NCI-H2171 treated with DMSO at 0.1 percent for 48 hours (cell line): ENCODE data around the gene SUN1.
"Not testable (repeated sequence)": the region's sequence is repeated elsewhere in the genome, so short reads cannot be mapped to it uniquely, and the experiment has no call there.

Experiments
- DNase-seq: peaks from one replicate; lab custom pipeline; 2025; lab: John Stamatoyannopoulos, UW

Gene SUN1

DNA sequence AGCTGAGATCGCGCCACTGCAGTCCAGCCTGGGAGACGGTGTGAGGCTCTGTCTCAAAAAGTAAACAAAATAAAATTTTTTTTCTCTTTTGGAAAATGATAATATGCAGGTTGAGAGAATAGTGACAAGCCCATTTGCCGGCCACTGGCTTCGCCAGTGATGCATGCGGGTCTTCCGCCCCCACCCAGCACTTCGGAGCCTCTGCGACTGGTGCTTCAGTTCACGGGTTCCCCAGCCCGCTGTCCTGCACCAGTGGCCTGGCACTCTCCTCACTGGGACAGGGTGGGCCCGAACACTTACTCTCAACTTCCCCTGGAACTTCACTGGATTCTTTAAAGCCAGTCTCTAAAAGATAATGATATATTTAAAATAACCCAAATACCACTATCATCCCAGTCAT, 2.7 kb downstream of the SUN1 start:
- no peak for DNase-seq

DNA sequence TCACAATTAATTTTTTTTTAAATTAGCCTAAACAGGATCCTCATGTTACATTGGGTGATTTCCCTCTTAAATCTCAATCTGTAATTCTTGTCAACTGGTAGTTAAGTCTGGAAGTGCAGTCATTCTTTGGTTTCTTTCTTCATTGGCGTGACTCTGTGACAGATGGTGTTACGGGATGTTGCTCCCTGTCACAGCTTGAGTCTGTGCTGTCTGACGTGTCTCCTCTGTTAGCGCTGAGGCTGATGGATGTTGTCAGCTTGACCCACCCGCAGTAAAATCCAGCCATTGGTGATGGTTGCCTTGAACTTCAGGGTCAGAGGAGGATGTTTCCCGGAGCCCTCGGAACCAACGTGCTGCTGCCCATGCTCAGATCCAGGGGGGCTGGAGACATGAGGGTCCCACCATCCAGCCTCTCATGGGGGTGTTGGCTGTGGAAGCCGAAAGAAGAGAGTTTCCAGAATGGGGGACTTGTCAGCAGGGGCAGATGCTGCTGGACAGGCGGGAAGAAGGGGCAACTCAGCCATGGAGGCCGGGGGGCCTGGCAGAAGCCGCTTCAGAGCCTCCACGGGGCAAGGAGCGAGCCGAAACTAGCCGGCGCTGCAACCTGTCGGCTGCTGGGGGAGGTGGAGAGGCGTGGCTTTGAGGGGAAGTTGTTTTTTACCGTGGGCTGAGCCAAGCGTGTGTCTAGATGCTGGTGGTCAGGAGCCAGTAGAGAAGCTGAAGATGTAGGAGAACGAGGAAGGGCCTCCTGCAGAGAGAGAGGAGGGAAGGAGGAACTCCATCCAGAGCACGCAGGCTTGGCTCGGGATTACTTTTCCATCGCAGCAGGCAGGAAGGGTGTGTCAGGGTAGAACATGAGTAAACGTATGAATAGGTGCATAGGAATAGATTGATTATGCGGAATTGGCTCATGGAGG, 3.5 kb downstream of the SUN1 start:
- DNase-seq, result peak; percentile 92

DNA sequence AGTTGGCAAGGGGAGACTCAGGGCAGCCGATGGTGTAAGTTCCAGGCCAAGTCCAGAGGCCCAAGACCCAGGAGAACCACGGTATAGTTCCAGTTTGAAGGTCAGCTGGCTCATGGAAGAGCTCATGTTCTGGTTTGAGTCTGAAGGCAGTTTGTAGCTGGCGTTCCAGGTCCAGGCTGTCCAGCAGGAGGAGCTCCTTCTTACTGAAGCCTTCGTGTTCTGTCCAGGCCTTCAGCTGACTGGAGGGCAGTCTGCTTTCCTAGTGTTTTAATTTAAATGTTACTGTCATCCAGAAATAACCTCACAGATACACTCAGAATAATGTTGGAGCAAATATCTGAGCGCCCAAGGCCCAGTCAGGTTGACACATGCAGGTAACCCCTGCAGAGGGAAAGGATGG, 4.2 kb downstream of the SUN1 start:
- no peak for DNase-seq

DNA sequence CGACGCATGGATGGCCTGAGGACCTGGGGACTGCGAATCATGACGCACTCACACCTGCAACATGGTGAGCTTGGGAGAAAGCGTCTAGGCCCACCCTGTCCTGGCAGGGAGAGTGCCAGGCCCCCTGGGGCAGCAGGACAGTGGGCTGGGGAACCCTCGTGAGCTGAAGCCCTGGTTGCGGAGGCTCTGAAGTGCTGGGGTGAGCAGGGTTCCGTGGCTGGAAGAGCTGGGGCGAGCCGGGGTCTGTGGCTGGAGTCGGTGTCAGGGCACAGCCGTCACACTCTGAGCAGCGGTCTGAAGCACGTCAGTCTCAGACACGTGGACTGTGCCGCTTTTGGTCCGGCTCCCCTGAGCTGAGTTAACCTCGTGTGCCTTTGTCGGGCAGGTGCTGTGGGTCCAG, 4.7 kb downstream of the SUN1 start:
- DNase-seq, result no peak

DNA sequence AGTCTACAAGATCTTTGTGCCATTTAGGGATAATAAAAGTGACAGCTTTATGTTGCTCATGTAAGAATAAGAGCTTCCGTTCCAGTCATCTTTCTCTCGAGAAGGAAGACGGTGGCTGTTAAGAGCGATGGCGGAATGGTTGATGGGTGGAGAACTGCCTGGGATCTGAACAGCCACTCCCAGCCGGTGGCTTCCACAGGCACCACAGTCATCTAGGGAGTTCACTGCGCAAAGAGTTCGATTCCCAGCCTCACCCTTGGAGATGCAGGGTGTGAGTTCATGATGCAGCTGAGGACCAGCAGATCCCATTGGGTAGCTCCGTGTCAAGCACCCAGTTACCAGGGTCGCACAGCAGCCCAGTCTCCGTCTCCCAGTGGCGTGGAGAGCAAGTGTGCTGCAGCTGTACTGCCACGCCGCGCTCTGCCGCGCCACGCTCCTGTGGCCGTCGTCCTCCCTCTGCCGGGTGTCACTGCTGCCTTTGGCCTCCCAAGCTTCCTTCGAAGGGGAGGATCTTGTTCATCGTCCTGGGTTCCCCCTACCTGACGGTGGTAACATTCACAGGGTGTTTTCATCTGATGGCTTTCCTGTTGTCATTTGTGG, 7.8 kb downstream of the SUN1 start:
- DNase-seq, result no peak

DNA sequence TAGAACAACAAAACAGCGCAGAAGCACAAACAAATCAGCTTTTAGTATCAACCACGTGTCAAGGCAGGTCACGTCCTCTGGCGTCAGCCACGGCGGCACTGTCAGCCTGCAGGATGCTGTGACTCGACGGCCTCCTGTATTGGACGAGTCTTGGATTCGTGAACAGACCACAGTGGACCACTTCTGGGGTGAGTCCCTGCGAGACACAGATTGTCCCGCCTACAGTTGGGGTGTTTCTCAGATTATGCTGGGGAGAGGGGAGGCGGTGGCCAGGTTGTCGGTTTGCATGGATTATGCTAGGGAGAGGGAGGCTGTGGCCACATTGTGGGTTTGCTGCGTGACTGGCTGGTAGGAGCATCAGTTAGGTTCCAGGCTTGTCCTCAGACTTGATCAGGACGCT, 9.7 kb downstream of the SUN1 start:
- DNase-seq, result no peak

DNA sequence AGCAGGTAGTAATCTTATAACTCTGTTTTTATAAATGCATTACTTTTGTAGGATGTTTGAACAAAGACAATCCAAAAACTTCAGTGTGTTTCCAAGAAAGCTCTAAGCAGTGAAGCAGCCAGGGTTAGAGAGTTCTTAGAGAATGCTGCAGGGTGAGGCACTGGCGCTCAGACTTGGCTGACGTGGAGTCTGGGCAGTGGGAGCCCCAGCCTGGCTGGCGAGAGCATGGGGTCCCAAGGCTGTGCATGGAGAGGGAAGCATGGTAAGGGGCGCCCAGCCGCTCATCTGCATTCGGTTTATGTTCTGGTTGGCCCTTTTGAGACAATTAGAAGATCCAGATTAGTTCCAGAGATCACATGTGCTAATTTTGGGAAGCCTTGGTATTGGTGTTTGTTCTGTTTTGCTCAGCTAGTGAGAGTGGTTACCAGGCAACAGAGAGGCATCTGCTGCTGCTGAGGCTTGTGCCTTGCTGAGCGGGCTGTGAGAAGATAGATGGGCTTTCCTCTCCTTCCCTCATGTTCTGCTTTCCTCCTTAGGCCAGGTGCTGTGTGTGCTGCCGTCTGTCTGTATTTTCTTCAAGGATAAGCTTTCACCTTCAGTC, 10.3 kb downstream of the SUN1 start:
- DNase-seq, result peak; percentile 86

DNA sequence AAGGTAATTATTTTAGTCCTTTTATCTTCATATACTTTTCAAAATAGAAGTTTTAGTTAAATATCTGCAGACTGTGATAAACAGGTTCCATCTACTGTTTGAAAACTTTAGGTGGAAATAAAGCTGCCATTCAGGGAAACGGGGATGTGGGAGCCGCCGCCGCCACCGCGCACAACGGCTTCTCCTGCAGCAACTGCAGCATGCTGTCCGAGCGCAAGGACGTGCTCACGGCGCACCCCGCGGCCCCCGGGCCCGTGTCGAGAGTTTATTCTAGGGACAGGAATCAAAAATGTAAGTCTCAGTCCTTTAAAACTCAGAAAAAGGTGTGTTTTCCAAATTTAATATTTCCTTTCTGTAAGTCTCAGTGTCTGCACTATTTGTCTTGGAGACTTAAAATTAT, 11.0 kb downstream of the SUN1 start:
- DNase-seq, result no peak

DNA sequence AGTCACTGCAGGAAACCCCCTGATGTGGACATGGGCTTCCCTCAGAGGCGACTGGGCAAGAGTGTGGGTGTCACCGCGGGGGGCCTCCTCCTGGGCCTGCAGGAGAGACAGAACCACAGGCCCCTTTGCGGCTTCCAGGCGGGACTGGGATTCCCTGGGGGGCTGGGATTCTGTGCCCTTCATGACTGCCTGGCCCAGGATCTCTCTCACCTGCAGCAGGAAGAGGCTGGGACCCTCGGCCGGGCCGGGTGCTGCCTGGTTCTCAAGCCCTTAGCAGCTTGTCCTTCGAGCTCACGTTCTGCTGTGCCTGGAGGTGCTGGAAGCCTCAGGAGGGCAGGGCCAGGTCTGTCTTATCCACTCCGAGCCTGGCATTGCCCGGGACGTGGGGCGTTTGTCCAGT, 11.8 kb downstream of the SUN1 start:
- no peak for DNase-seq

DNA sequence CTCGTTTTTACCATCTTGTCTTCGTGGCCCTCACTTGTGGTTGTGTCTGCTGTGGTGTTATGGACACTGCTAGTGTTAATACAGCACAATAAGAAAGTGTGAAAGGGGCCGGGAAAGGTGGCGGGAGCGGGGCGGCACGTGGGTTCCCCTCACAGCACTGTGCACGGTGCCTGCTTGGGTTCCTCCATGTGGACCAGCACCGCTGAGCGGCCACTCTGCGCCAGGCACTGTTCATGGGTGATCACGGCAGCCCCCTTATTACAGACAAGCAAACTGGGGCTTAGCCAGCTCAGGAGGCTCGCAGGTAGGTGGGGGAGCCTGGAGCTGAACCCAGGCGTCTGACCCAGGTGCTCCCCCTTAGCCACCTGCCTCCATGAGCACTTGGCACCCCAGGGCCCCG, 12.2 kb downstream of the SUN1 start:
- no peak for DNase-seq

DNA sequence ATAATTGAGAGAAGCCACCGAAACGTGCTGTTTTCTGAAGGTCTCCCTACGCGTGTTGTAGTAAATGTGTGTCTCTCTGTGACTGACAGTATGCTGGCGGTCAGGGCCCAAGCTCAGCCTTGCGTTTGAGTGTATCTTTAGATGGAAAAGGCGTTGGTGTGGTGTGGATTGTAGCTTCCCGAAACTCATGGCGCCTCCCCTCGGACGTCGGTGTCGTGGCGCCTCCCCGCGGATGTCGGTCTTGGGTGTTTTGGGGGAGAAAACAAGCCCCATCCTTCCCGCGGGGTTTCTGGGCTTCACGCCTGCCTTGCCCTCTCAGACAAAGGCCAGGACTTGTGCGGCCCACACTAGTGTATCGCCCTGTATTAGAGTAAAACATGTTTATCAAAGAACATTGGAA, 12.8 kb downstream of the SUN1 start:
- DNase-seq, result no peak

DNA sequence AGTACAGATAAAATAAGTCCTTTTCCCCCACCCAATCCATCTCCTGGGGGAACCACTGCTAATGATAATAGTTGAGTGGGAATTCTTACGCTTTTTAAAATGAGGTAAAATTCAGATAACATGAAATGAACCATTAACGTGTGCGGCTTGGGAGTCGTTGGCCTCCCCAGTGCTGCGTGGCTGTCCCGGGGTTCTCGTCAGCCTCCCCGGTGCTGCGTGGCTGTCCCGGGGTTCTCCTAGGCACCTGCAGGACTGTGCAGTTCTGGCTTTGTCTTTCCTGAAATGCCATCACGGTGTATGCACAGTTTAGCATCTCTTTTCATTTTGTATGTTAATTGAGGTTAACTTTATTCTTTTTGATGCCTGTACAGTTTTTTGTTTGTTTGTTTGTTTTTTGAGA, 13.5 kb downstream of the SUN1 start:
- no peak for DNase-seq

DNA sequence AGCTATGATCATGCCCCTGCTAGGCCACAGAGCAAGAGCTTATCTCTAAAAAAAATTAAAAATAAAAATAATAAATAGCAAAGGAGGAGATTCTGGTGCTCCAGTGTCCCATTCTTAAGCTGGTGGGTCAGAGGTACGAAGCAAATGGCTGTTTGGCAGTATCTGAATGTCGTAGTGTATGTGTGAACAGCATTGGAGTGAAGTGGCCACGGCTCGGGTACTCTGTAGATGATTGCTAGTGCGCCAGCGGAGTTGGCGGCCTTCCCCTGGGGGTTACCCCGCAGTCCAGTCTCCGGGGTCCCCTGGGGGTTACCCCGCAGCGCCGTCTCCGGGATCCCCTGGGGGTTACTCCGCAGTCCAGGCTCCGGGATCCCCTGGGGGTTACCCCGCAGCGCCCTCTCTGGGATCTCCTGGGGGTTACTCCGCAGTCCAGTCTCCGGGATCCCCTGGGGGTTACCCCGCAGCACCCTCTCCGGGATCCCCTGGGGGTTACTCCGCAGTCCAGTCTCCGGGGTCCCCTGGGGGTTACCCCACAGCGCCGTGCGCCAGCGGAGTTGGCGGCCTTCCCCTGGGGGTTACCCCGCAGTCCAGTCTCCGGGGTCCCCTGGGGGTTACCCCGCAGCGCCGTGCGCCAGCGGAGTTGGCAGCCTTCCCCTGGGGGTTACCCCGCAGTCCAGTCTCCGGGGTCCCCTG, 14.8 kb downstream of the SUN1 start:
- not testable (repeated sequence) for DNase-seq

DNA sequence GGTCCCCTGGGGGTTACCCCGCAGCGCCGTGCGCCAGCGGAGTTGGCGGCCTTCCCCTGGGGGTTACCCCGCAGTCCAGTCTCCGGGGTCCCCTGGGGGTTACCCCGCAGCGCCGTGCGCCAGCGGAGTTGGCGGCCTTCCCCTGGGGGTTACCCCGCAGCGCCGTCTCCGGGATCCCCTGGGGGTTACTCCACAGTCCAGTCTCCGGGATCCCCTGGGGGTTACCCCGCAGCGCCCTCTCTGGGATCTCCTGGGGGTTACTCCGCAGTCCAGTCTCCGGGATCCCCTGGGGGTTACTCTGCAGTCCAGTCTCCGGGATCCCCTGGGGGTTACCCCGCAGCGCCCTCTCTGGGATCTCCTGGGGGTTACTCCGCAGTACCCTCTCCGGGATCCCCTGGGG, 15.5 kb downstream of the SUN1 start:
- DNase-seq, result not testable (repeated sequence)

DNA sequence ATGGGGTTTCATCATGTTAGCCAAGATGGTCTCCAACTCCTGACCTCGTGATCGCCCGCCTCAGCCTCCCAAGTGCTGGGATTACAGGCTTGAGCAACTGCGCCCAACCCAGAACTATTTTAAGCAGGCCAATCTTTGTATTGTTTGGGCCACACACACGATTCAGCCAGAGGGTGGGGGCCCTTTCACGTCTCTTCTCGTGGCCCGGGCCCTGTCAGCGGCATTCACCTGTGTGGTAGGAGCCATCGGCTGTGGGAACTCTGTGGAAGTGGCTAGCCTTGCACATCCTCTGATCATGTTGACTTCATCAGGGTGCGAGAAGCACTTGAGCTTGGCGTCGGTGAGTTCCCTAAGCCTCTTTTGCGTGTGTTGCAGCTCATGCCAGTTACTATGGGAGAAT, 16.9 kb downstream of the SUN1 start:
- DNase-seq, result no peak

DNA sequence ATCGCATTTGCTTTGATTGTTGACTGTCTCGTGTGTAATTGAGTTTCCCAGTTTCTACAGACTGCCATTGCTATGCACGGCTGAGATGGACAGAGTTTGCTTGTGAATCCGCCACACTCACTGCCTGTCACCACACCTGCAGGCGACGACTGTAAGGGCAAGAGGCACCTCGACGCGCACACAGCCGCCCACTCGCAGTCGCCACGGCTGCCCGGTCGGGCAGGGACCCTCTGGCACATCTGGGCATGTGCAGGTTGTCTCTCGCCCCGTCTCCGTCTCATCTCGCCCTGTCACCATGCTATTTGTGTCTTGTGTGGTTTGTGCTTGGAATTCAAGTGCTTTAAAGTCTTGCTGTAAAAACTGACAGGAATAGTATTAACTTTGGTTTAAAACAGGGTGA, 17.5 kb downstream of the SUN1 start:
- no peak for DNase-seq

DNA sequence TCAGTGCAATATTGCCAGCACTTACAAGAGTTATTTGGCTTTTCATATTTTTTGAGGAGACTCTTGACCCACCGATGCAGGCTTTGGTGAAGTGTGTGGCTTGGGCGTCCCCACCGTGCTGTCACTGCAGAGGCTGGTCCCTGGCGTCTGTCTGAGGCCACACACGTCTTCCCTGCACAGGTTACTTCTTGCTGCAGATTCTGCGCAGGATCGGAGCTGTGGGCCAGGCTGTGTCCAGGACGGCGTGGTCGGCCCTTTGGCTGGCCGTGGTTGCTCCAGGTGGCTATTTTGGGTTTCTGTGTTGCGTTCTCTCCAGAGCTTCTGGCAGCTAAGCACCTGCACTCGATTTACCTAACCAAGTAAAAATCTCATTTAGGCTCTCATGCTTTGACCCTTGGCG, 18.9 kb downstream of the SUN1 start:
- DNase-seq, result no peak

DNA sequence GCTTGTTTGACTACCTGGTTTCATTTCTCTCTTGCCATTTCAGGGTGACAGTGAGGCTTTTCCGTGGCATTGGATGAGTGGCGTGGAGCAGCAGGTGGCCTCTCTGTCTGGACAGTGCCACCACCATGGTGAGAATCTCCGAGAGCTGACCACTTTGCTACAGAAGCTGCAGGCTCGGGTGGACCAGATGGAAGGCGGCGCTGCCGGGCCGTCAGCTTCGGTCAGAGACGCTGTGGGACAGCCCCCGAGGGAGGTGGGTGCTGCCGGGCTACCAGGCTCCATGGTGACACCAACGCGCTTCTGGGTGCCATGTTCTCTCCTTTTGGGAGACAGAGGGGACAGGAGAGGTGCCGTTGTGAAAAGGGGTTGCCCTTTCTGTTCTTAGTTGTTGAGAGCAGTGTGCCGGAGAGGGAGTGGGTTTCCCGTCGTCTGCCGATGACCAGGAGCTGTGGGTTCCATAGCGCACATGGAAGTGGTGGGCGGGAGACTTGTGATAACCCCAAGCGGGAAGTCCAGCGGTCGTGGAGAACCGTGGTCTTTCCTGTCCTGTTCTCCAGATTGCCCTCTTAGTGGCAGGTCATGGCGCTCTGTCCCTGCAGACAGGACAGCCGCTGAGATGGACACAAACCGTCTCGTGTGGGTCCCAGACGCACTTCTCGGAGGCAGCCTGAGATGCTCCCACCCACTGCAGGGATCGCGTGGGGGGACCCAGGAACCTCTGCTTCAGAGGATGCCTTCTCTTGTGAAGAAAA, 21.3 kb downstream of the SUN1 start:
- no peak for DNase-seq

DNA sequence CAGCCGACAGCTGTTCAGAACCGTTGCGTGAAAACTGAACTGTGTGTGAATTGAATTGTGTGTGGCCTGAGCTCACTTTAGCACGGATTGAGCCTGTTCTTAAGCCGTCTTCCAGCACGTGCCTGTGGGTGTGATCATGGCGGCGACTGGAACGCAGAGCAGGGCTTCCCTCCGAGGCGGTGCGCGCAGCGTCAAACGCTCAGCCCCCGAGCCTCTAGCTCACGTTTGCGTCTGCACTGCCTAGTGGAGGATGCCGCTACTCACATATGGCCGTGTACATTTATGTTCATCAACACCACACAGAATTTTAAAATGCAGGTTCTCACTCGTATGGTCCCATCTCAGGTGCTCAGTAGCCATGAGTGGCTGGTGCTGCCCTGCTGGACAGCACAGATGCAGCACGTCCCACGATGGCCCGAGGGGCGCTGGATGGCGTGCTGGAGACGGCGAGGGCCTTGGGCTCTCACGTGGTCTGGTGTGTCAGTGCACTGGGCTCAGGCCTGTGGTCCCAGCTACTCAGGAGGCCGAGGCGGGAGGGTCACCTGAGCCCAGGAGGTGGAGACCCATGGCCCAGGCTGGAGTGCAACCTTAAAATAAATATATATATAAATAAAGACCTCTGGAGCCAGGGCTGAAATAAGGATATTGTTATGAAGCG, 22.0 kb downstream of the SUN1 start:
- no peak for DNase-seq

DNA sequence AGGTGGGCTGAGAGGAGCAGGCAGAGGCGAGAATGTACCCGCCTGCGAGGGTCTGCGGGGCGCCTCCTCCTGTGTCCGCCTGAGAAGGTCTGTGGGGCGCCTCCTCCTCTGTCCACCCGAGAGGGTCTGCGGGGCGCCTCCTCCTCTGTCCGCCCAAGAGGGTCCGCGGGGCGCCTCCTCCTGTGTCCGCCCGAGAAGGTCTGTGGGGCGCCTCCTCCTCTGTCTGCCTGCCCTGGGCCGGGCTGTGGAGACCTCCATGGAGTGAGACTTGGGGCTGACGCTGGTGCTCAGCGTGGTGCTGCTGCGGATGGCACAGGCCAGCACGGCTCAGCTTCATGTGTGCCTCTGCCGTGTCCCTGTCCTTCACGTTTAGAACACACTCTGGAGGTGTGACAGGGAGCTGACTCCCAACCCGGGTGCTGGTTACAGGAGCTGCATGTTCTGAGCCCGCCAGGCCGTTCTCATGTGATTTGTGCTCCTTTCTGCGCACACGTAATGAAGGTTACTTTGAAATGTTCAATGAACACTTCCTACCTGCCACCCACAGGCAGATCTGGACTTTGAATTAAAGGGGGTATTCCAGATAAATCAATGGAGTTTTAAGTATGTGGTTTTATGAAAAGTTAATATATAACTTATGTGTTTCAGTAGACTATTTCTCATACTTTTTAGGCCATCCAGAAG, 23.6 kb downstream of the SUN1 start:
- no peak for DNase-seq
